HepG2 (cell line): Measurements from ENCODE around the gene CAMTA1. TPM values are rescaled to one million over a fixed set of nuclear protein-coding genes. Genes with fewer than 3 reads are reported as not detected.

ENCODE experiments used
- ATAC-seq: fragments of 200-7000 bp; cut with Tn5 transposase; 3 replicates; pipeline ENCODE4 v1.9.1; 2020; ENCODE audit warnings: mild to moderate bottlenecking, moderate library complexity
- BruUV-seq: library from RNA; stranded (reverse); fragments of 400-500 nt; replicated peaks from 2 replicates; lab custom pipeline; 2021; lab: Mats Ljungman, UMichigan
- CTCF ChIA-PET: fragments of 300-600 bp; formaldehyde crosslinking; extraction: SDS; loops from one replicate; lab custom pipeline; 2021; ENCODE audit warnings: low total read pairs, inconsistent platforms, low intra/inter-chr PET ratio; lab: Yijun Ruan, JAX
- POLR2A ChIA-PET: fragments of 350-600 bp; sonication (Branson Sonifier 250); formaldehyde crosslinking; loops from one replicate; lab custom pipeline; 2020; ENCODE audit warnings: antibody characterized with exemption, inconsistent platforms; lab: Yijun Ruan, JAX
- DNase-seq: peaks from one replicate; pipeline ENCODE4 v3.0.0-alpha.2; 2015; ENCODE audit warnings: low spot score
- FAIRE-seq: peaks from 3 replicates; lab custom pipeline; 2011; peaks lifted over from hg19 to GRCh38; lab: Jason Lieb, UNC
- H2AFZ ChIP-seq: one replicate; pipeline ENCODE4 v1.6.1; 2011; ENCODE audit warnings: low read length, inconsistent platforms
- H3K27ac ChIP-seq: fragments of 300-600 bp; 3 replicates; pipeline ENCODE4 v1.8.0; 2011; ENCODE audit warnings: mixed run types, mild to moderate bottlenecking, mixed read lengths, low read length, inconsistent platforms; ENCODE audit not compliant: insufficient read depth; ENCODE audit errors: extremely low read length
- H3K27me3 ChIP-seq, 2 experiments: fragments of 200-600 bp in 1 of 2; 2 replicates in 1 of 2; 3 replicates in 1 of 2; pipeline versions ENCODE4 v1.6.0 to v1.8.0; 2011; ENCODE audit warnings: low read length in 2 of 2, mild to moderate bottlenecking in 2 of 2, moderate library complexity in 2 of 2, inconsistent platforms in 1 of 2; ENCODE audit not compliant: insufficient read depth in 2 of 2, control insufficient read depth in 1 of 2
- H3K36me3 ChIP-seq, 2 experiments: fragments of 200-600 bp in 1 of 2; replicated peaks in 1 of 2; 2 replicates in 1 of 2; 3 replicates in 1 of 2; pipeline versions ENCODE4 v1.5.1 to v1.8.0; 2011; ENCODE audit warnings: low read length in 2 of 2, inconsistent platforms in 1 of 2; ENCODE audit not compliant: insufficient read depth in 2 of 2, control insufficient read depth in 1 of 2
- H3K4me1 ChIP-seq: 2 replicates; pipeline ENCODE4 v1.5.1; 2012; ENCODE audit warnings: low read length, inconsistent platforms; ENCODE audit not compliant: insufficient read depth
- H3K4me2 ChIP-seq: 2 replicates; pipeline ENCODE4 v1.6.0; 2011; ENCODE audit warnings: low read depth, low read length, inconsistent platforms
- H3K4me3 ChIP-seq, 3 experiments: fragments of 200-600 bp in 1 of 3; sonication (generic), shearing (Covaris generic) in 1 of 3; replicated peaks in 1 of 3; 2 replicates each; pipeline ENCODE4 v1.5.1; 2011 to 2016; ENCODE audit warnings: low read length in 3 of 3, inconsistent platforms in 2 of 3, low read depth in 2 of 3, mild to moderate bottlenecking in 2 of 3, control low read depth in 1 of 3, mixed read lengths in 1 of 3; ENCODE audit not compliant: insufficient read depth in 1 of 3
- H3K79me2 ChIP-seq: one replicate; pipeline ENCODE4 v1.6.1; 2011; ENCODE audit warnings: low read length, inconsistent platforms; ENCODE audit not compliant: insufficient read depth
- H3K9ac ChIP-seq: 2 replicates; pipeline ENCODE4 v1.6.0; 2011; ENCODE audit warnings: mild to moderate bottlenecking, low read depth, low read length, inconsistent platforms; ENCODE audit not compliant: insufficient read depth
- H3K9me3 ChIP-seq: 2 replicates; pipeline ENCODE4 v1.5.1; 2012; ENCODE audit warnings: mild to moderate bottlenecking, low read length
- H4K20me1 ChIP-seq: 2 replicates; pipeline ENCODE4 v1.6.0; 2011; ENCODE audit warnings: inconsistent platforms, mild to moderate bottlenecking, low read length, moderate library complexity; ENCODE audit not compliant: insufficient read depth
- BRD4 ChIP-seq: sonication (generic); formaldehyde crosslinking; IDR thresholded peaks from 2 replicates; pipeline ENCODE4 v1.4.0; 2020; ENCODE audit warnings: missing genetic modification reagents
- CREB1 ChIP-seq, 2 experiments: fragments of 450-650 bp in 1 of 2; IDR thresholded peaks; 2 replicates each; pipeline ENCODE4 v1.6.1; 2016 to 2017; ENCODE audit warnings: control low read depth in 1 of 2, mild to moderate bottlenecking in 1 of 2, missing compliant biosample characterization in 1 of 2, missing genetic modification characterization in 1 of 2
- GATAD1 ChIP-seq: IDR thresholded peaks from 2 replicates; pipeline ENCODE4 v1.6.1; 2016; ENCODE audit warnings: missing genetic modification reagents, missing compliant biosample characterization
- KLF16 ChIP-seq, 2 experiments: sonication (generic) in 1 of 2; formaldehyde crosslinking in 1 of 2; IDR thresholded peaks; 2 replicates each; pipeline versions ENCODE4 v1.6.1 to v1.8.0; 2016 to 2023; ENCODE audit warnings: missing genetic modification reagents in 2 of 2, missing compliant biosample characterization in 1 of 2
- SCMH1 ChIP-seq: sonication (generic); formaldehyde crosslinking; IDR thresholded peaks from 2 replicates; pipeline ENCODE4 v1.9.0; 2021; ENCODE audit warnings: missing genetic modification reagents, mild to moderate bottlenecking, borderline replicate concordance
- TRIM24 ChIP-seq: sonication (generic); formaldehyde crosslinking; IDR thresholded peaks from 2 replicates; pipeline ENCODE4 v1.8.0; 2022; ENCODE audit warnings: mild to moderate bottlenecking, missing genetic modification reagents
- ZBTB38 ChIP-seq: sonication (generic); formaldehyde crosslinking; IDR thresholded peaks from 2 replicates; pipeline ENCODE4 v1.5.1; 2020; ENCODE audit warnings: mild to moderate bottlenecking, missing genetic modification reagents
- ZFAT ChIP-seq: sonication (generic); formaldehyde crosslinking; conservative IDR thresholded peaks from 2 replicates; pipeline ENCODE4 v1.8.1; 2023; ENCODE audit warnings: missing genetic modification reagents, inconsistent platforms
- ZNF251 ChIP-seq: sonication (generic); formaldehyde crosslinking; IDR thresholded peaks from 2 replicates; pipeline ENCODE4 v1.9.0; 2021; ENCODE audit warnings: mild to moderate bottlenecking, missing genetic modification reagents
- ZNF343 ChIP-seq: sonication (generic); formaldehyde crosslinking; IDR thresholded peaks from 2 replicates; pipeline ENCODE4 v1.4.0; 2020; ENCODE audit warnings: mild to moderate bottlenecking, missing genetic modification reagents
- ZNF350 ChIP-seq: sonication (generic); formaldehyde crosslinking; IDR thresholded peaks from 2 replicates; pipeline ENCODE4 v1.4.0; 2020; ENCODE audit warnings: mild to moderate bottlenecking, low read depth, missing genetic modification reagents, borderline replicate concordance
- ZNF737 ChIP-seq: sonication (generic); formaldehyde crosslinking; IDR thresholded peaks from 2 replicates; pipeline ENCODE4 v1.5.0; 2020; ENCODE audit warnings: missing genetic modification reagents, mild to moderate bottlenecking, borderline replicate concordance
- ZNF770 ChIP-seq: sonication (generic); formaldehyde crosslinking; IDR thresholded peaks from 2 replicates; pipeline ENCODE4 v1.5.0; 2020; ENCODE audit warnings: mild to moderate bottlenecking, missing genetic modification reagents
- WGBS: methylation state at CpG from one replicate; pipeline ENCODE4 v1.1.6; 2017; ENCODE audit warnings: low lambda C conversion rate; 5-methylcytosine and 5-hydroxymethylcytosine counted together
- in situ Hi-C: cut with HindIII; loops from 2 replicates; pipeline ENCODE4 v1.10.0; 2017; ENCODE audit warnings: low pct_unique_long_range_greater_than_20kb; ENCODE audit not compliant: extremely low pct_ligation_motif_present
- intact Hi-C: fragments of 100-400 bp; cut with micrococcal nuclease; formaldehyde crosslinking; loops from one replicate; pipeline ENCODE4 v1.10.0; 2022; ENCODE audit not compliant: unreplicated experiment
- polyA plus RNA-seq, 8 experiments: library from polyadenylated mRNA; depleted of rRNA in 3 of 8; stranded (reverse) in 7 of 8; unstranded in 1 of 8; fragments of >200 nt; fragmentation: Illumina TruSeq in 4 of 8; extraction: Trizol in 4 of 8; gene quantifications; 2 replicates each; pipeline versions ENCODE4 v1.2.1 to v1.2.3, GENCODE V29; 2011 to 2016; ENCODE audit warnings: low read depth in 4 of 8, missing spikeins in 1 of 8, mixed read lengths in 1 of 8; ENCODE audit not compliant: insufficient read depth in 1 of 8
- total RNA-seq, 5 experiments: library from RNA; depleted of rRNA; stranded (reverse); fragments of >200 nt; fragmentation: Illumina TruSeq; extraction: Trizol; gene quantifications; 2 replicates each; pipeline ENCODE4 v1.2.3, GENCODE V29; 2016; ENCODE audit warnings: low read depth in 1 of 5
- TF ChIP-seq, protein P1 (sequence below): sonication (generic); formaldehyde crosslinking; IDR thresholded peaks from 2 replicates; pipeline ENCODE4 v1.9.0; 2021; ENCODE audit warnings: missing genetic modification reagents, mild to moderate bottlenecking, borderline replicate concordance
- TF ChIP-seq, protein P2 (sequence below): sonication (generic); formaldehyde crosslinking; IDR thresholded peaks from 2 replicates; pipeline ENCODE4 v1.4.0; 2020; ENCODE audit warnings: mild to moderate bottlenecking, missing genetic modification reagents

Gene CAMTA1
- total and polyA plus RNA-seq, 2 of the 13 experiments (the other 11 are each of a cell fraction or from before 2014, with no cell fraction given), result 25.0 to 36.4 TPM

- TF ChIP-seq, protein P1, sequence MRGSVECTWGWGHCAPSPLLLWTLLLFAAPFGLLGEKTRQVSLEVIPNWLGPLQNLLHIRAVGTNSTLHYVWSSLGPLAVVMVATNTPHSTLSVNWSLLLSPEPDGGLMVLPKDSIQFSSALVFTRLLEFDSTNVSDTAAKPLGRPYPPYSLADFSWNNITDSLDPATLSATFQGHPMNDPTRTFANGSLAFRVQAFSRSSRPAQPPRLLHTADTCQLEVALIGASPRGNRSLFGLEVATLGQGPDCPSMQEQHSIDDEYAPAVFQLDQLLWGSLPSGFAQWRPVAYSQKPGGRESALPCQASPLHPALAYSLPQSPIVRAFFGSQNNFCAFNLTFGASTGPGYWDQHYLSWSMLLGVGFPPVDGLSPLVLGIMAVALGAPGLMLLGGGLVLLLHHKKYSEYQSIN, result no peak
- TF ChIP-seq BRD4, result no peak
- TF ChIP-seq ZNF350 (CRISPR knock-in tag), result no peak
- no peak for TF ChIP-seq ZBTB38 (CRISPR knock-in tag)
Observed at GRCh38 chr1:7288992-7289391, 503.7 kb downstream of the CAMTA1 start (continued).

- 17% methylated on average over 2 of the region's 2 CpGs for WGBS
- in situ Hi-C loops, result no loop called here
Observed at GRCh38 chr1:7289694-7290093, 504.4 kb downstream of the CAMTA1 start.

More at GRCh38 chr1:7289694-7290093, 504.4 kb downstream of the CAMTA1 start:
- Histone ChIP-seq H4K20me1 (no peaks in the 10 kb centered on the region), H3K4me1 (no peaks in the 10 kb centered on the region), H3K27me3 (peaks cover 0 to 20% of the 10 kb centered on the region in 2 experiments; a peak in 3 of 5 replicates), H3K4me3 (no peak overlapping the region)
- no peak for ATAC-seq
- no TSS peak for BruUV-seq
- POLR2A ChIA-PET, result interaction anchor here (0.6 kb wide), 1 partner anchor 304 kb away, joined by 4 read pairs; no protein-coding TSS in a partner anchor
- no peak for DNase-seq
- no peak for TF ChIP-seq SCMH1
- no peak for TF ChIP-seq TRIM24 (CRISPR knock-in tag)
- TF ChIP-seq ZFAT (CRISPR knock-in tag), result no peak
- TF ChIP-seq ZNF770 (CRISPR knock-in tag), result no peak
- no peak for TF ChIP-seq ZNF737 (CRISPR knock-in tag)
- TF ChIP-seq, protein P2, sequence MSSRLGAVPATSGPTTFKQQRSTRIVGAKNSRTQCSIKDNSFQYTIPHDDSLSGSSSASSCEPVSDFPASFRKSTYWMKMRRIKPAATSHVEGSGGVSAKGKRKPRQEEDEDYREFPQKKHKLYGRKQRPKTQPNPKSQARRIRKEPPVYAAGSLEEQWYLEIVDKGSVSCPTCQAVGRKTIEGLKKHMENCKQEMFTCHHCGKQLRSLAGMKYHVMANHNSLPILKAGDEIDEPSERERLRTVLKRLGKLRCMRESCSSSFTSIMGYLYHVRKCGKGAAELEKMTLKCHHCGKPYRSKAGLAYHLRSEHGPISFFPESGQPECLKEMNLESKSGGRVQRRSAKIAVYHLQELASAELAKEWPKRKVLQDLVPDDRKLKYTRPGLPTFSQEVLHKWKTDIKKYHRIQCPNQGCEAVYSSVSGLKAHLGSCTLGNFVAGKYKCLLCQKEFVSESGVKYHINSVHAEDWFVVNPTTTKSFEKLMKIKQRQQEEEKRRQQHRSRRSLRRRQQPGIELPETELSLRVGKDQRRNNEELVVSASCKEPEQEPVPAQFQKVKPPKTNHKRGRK (CRISPR knock-in tag), result no peak
- no peak for TF ChIP-seq ZNF343 (CRISPR knock-in tag)
- TF ChIP-seq CREB1 (IDR thresholded peaks at IDR 0.05), result no peak
- TF ChIP-seq CREB1 (CRISPR knock-in tag; IDR thresholded peaks at IDR 0.05), result no peak
- TF ChIP-seq GATAD1 (CRISPR knock-in tag), result no peak
- no peak for TF ChIP-seq ZNF251 (CRISPR knock-in tag)
- no peak for TF ChIP-seq KLF16 (CRISPR knock-in tag; IDR thresholded peaks at IDR 0.05)
- TF ChIP-seq, all 625 proteins: peak for 0
- Histone ChIP-seq H2AFZ (no peak overlapping the region), H3K4me2 (no peak overlapping the region), H3K9ac (no peak overlapping the region), H3K36me3 (no peaks in the 10 kb centered on the region), H3K79me2 (no peaks in the 10 kb centered on the region), H3K9me3 (no peaks in the 10 kb centered on the region), H3K27ac (no peak overlapping the region)
- FAIRE-seq, result no peak
- CTCF ChIA-PET, result no interaction called here
- intact Hi-C loops, result no loop called here
